SU-DHL-6 (cell line): Measurements from ENCODE around the gene DCHS1.

Source experiments
- EZH2phosphoT487 ChIP-seq: fragments of 200-600 bp; sonication (generic), shearing (Covaris generic); conservative IDR thresholded peaks from 2 replicates; pipeline ENCODE4 v1.6.1; 2018; ENCODE audit warnings: mild to moderate bottlenecking, antibody characterized with exemption, low read length, moderate library complexity, mixed read lengths
- TF ChIP-seq, protein P1 (sequence below): fragments of 200-600 bp; sonication (generic); IDR thresholded peaks from one replicate; pipeline ENCODE4 v1.5.1; 2017; ENCODE audit warnings: antibody characterized with exemption, mild to moderate bottlenecking, low read length, moderate library complexity; ENCODE audit not compliant: insufficient read depth, poor library complexity, severe bottlenecking

DNA sequence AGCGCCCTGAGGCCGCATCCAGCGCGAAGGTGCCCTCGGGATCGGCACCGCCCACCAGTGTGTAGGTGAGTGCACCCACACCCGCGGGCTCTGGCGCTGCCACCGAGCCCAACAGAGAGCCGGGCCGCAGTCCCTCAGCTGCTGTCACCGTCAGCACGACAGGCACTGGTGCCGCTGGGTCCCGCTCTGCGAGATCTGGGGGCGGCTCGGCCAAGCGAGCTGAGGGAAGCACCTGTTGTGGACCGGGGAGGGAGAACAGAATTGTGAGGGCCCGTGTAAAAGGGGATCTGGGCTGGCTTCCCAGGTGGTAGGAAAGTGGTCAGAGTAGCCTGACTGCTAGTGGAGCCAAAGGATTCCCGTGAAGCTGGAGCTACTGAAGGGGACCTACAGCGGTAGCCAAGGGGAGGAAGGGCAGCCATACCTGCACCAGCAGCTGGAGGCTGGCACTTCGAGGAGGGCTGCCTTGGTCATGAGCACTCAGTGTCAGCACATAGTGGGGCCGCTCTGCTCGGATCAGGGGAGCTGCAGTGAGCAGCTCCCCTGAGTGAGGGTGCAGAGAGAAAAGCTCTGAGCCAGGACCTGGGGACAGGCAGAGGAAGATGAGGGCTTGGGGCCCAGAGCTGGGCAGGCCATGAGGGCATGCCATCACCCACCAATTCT is 24.8 kb downstream of the DCHS1 start:
- TF ChIP-seq, protein P1, sequence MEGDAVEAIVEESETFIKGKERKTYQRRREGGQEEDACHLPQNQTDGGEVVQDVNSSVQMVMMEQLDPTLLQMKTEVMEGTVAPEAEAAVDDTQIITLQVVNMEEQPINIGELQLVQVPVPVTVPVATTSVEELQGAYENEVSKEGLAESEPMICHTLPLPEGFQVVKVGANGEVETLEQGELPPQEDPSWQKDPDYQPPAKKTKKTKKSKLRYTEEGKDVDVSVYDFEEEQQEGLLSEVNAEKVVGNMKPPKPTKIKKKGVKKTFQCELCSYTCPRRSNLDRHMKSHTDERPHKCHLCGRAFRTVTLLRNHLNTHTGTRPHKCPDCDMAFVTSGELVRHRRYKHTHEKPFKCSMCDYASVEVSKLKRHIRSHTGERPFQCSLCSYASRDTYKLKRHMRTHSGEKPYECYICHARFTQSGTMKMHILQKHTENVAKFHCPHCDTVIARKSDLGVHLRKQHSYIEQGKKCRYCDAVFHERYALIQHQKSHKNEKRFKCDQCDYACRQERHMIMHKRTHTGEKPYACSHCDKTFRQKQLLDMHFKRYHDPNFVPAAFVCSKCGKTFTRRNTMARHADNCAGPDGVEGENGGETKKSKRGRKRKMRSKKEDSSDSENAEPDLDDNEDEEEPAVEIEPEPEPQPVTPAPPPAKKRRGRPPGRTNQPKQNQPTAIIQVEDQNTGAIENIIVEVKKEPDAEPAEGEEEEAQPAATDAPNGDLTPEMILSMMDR = no peak
- no peak for TF ChIP-seq EZH2phosphoT487
